HUES48 (cell line): ENCODE measurements around the gene MTA1.
A peak's percentile ranks its signal among the peaks of the same experiment; 100 is the strongest.

Source experiments
- H3K27ac ChIP-seq: one replicate; pipeline ENCODE4 v1.7.0; 2013; ENCODE audit warnings: low read depth, low read length, inconsistent platforms
- H3K27me3 ChIP-seq: 2 replicates; pipeline ENCODE4 v1.6.1; 2013; ENCODE audit warnings: mild to moderate bottlenecking, low read length; ENCODE audit not compliant: control insufficient read depth, insufficient read depth
- H3K36me3 ChIP-seq: 2 replicates; pipeline ENCODE4 v1.6.1; 2013; ENCODE audit warnings: low read length; ENCODE audit not compliant: control insufficient read depth, insufficient read depth
- H3K4me1 ChIP-seq: 2 replicates; pipeline ENCODE4 v1.6.1; 2013; ENCODE audit warnings: mild to moderate bottlenecking, low read length; ENCODE audit not compliant: control insufficient read depth, insufficient read depth
- H3K4me3 ChIP-seq: 2 replicates; pipeline ENCODE4 v1.5.1; 2013; ENCODE audit warnings: mild to moderate bottlenecking, low read depth, low read length
- H3K9ac ChIP-seq: 2 replicates; pipeline ENCODE4 v1.6.1; 2013; ENCODE audit warnings: mild to moderate bottlenecking, low read depth, low read length, moderate library complexity
- H3K9me3 ChIP-seq: 2 replicates; pipeline ENCODE4 v1.6.1; 2013; ENCODE audit warnings: low read length; ENCODE audit not compliant: control insufficient read depth, insufficient read depth

MTA1 gene

DNA sequence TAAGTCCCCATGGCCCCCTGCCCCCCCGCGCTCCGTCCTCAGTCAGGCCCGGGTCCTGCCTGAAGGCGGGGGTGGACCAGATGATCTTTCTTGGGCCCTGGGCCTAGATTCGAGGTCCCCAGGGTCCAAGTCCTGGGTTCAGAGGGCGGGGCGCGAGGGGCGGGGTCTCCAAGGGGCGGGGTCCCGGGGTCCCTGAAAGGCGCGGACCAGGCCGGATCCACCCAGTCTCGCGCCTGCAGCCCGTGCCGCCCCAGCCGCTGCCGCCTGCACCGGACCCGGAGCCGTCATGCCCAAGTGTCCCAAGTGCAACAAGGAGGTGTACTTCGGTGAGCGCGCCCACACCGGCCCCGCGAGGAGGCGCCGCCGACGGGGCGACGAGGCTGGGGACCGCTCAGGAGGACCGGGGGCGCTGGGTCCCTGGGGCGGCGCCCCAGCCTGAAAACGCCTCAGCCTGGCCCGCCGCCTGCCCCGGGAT lies 67.4 kb downstream of the MTA1 start:
- H3K27me3 ChIP-seq, result peaks cover 71% of the 10 kb centered on the region
- peak overlapping the region; percentile 41 for H3K4me3 ChIP-seq
- no peak overlapping the region for H3K9ac ChIP-seq

DNA sequence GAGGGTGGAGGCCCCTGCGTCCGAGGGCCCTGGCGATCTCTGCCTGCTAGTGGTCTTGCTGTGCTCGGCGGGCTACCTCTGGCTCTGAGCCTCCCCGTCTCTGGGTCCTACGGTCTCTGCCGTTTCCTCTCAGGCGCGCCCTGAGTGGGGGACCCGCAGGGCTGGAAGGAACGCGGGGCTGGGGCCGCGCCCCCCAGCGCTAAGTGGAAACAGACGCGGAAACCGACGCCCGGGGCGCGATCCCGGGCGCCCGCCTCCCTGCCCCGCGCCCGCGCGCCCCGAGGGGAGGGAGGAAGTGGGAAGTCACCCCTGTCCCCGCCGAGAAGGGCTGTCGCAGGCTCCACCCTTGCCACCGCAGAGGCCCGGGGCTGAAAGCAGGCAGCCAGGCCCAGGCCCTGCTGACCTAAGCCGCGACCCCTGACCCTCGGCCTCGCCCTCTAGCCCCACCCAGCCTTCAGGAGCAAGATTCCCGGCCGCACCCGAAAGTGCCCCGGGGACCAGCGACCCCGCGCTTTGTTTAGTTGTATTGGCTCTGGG lies 67.9 kb downstream of the MTA1 start:
- Histone ChIP-seq H3K4me3 (peak overlapping the region; percentile 41), H3K36me3 (no peaks in the 10 kb centered on the region), H3K27me3 (peaks cover 66% of the 10 kb centered on the region), H3K9ac (no peak overlapping the region), H3K27ac (no peak overlapping the region), H3K4me1 (no peaks in the 10 kb centered on the region; the same call in 1 of the 2 replicates), H3K9me3 (peaks cover 3% of the 10 kb centered on the region; the same call in 1 of the 2 replicates)

More for the DNA sequence above, 67.4 kb downstream of the MTA1 start:
- Histone ChIP-seq H3K4me1 (peaks cover 4% of the 10 kb centered on the region), H3K27ac (no peak overlapping the region), H3K9me3 (peaks cover 3% of the 10 kb centered on the region; the same call in 1 of the 2 replicates), H3K36me3 (no peaks in the 10 kb centered on the region)

DNA sequence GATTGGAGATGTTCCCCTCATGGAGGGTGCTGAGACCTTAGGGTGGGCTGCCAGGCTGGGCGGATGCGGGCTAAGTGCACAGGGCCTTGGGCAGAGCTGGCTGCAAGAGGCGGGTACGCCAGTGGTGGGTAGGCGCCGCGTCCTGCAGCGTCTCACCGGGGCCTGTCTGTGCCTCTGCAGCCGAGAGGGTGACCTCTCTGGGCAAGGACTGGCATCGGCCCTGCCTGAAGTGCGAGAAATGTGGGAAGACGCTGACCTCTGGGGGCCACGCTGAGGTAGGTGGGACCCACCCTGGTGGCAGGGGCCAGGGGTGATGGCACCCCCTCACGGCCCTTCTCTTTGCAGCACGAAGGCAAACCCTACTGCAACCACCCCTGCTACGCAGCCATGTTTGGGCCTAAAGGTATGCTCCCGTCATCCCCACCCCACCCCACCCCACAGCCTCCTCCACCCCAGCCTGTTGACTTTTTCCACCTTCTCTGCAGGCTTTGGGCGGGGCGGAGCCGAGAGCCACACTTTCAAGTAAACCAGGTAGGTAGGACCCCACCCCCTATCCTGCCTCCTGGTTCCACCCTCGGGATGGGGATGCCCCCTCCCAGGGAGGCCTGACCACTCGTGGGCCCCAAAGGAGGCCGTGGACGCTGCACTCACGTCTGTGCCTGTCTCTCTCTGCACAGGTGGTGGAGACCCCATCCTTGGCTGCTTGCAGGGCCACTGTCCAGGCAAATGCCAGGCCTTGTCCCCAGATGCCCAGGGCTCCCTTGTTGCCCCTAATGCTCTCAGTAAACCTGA lies 68.6 kb downstream of the MTA1 start:
- H3K27me3 ChIP-seq, result peaks cover 60% of the 10 kb centered on the region
- H3K9me3 ChIP-seq, result peaks cover 3% of the 10 kb centered on the region; the same call in 1 of the 2 replicates
- H3K27ac ChIP-seq, result no peak overlapping the region
- H3K9ac ChIP-seq, result no peak overlapping the region
- no peak overlapping the region for H3K4me3 ChIP-seq
- H3K36me3 ChIP-seq, result no peaks in the 10 kb centered on the region; the same call in 1 of the 2 replicates
- H3K4me1 ChIP-seq, result no peaks in the 10 kb centered on the region; the same call in 1 of the 2 replicates

DNA sequence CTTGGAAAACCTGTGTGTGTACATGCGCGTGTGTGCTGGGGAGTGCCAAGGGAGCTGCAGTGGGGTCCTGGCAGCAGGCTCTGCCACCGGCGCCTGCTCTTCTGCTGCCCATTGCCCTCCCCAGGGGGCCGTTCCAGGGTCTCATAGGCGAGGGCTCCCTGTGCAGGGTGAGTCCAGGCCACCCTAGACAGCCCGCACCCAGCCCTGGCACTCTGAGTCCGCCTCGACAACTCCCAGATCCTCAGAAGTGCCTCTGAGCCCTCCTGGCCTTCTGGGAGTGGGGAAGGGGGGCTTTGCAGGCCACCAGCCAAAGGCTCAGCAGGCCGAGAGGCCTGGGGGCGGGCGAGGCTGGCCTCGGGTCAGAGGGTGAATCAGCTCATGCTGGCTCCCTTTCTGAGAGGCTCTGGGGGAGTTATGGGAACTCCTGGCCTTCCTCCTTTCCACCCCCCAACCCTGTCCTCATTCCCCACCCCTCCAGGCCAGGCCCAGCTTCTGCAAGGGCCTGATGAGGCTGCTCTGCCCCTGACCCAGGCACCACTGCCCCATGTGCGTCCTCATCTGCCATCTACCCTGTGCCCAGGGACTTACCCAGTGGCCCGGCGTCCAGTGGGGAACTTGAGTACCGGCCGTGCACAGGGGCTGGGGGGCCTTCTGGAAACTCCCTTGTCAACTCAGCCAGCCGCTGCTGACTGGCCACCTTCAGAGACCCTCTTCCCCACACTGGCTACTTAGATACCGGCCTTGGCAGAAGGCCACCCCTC lies 69.3 kb downstream of the MTA1 start:
- Histone ChIP-seq H3K27me3 (peaks cover 60% of the 10 kb centered on the region), H3K36me3 (no peaks in the 10 kb centered on the region; the same call in 1 of the 2 replicates), H3K4me1 (no peaks in the 10 kb centered on the region; the same call in 1 of the 2 replicates), H3K27ac (peak overlapping the region; percentile 28), H3K4me3 (no peak overlapping the region), H3K9ac (no peak overlapping the region), H3K9me3 (peaks cover 3% of the 10 kb centered on the region; the same call in 1 of the 2 replicates)

DNA sequence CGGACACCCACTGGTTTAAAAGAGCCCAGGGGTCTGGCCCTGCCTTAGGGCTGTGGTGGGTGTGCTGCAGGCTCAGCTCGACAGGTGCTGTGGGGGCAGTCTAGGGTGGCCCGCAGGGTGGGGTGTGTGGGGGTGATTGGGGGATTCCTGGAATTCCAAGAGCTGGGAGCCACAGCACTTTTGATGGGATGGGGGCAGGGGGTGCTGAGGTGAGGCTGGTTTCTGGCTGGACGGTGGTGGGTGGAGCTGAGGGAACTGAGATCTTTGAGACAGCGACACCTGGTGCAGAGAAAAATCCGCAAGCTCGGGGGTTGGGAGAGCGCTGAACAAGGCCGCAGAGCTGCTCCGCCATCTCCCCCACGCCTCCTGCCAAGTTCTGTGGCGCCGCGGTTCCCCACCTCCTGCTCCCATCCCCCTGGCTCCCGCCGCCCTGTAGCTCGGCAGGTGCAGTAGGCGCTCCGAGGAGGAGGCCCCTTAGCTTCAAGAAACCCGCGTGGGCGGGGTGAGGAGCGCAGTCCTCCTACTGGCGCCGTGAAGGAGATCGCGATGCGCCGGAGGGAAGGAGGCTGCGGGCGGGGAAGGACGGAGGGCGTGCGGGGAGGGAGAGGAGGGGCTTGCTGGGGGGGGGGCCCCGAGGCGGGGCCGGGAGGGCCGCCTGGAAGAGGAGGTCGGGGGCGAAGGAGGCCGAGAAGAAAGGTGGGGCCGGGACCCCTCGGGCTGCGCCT lies 70.1 kb downstream of the MTA1 start:
- Histone ChIP-seq H3K9ac (no peak overlapping the region), H3K4me1 (no peaks in the 10 kb centered on the region; the same call in 1 of the 2 replicates), H3K27me3 (peaks cover 55% of the 10 kb centered on the region), H3K4me3 (peak overlapping the region; percentile 63), H3K27ac (peak overlapping the region; percentile 28), H3K36me3 (no peaks in the 10 kb centered on the region; the same call in 1 of the 2 replicates), H3K9me3 (peaks cover 3% of the 10 kb centered on the region; the same call in 1 of the 2 replicates)

DNA sequence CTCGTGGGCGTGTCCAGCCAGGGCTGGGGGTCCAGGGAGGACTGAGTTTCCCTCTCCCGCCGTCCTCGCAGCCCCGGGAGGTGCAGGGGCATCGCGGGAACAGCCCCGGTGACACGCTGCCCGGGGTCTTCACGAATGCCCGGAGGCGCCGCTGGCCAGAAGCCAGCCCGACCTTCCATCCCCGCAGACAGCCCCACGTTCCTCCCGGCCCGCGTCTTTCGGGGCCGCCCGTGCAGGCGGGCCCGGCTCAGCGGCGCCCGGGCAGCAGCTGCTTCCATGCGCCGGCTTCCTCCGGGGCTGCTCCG lies 70.6 kb downstream of the MTA1 start:
- H3K4me3 ChIP-seq, result peak overlapping the region; percentile 63
- H3K9me3 ChIP-seq, result peaks cover 3% of the 10 kb centered on the region; the same call in 1 of the 2 replicates
- no peaks in the 10 kb centered on the region; the same call in 1 of the 2 replicates for H3K4me1 ChIP-seq
- peaks cover 50% of the 10 kb centered on the region for H3K27me3 ChIP-seq
- peak overlapping the region; percentile 68 for H3K27ac ChIP-seq
- H3K9ac ChIP-seq, result no peak overlapping the region
- H3K36me3 ChIP-seq, result no peaks in the 10 kb centered on the region; the same call in 1 of the 2 replicates

DNA sequence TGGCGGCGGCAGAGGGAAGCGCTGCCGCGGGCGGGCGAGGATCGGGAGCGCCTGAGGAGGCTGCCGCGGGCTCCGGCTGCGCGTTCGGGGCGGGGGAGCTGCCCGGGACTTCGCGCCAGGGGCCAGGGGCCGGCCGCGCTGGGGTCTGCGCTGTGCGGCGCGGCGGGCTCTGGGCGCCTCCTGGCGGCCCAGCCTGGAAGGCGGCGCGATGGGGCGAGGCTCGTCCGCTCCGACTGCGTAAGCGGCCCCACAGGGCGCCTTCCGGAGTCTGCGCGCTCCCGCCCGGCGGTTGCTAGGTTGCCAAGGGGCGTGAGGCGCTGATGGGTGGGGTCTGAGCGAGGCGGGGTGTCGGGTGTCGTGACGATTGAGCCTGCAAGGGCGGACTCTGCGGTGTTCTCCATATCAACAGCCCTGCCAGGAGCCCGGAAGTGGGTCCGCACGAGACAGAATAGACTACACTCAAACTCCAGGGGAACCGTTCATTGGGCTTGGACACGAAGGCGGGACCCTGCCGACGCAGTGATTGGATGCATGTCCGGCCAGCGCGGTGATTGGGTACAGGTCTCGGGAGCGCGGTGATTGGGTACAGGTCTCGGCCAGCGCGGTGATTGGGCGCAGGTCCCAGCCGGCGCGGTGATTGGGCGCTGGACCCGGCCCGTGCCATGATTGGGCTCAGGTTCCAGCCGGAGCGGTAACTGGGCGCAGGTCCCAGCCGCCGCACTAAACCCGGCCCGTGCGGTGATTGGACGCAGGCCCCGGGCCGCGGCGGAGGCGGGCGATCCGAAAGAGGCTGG lies 71.1 kb downstream of the MTA1 start, which contains the start of gene TEDC1:
TEDC1 (plus strand) TSS at position 675 of the 794 bp plus-strand sequence. CDS start 130 bp downstream, outside the sequence.
- H3K9me3 ChIP-seq, result peaks cover 3% of the 10 kb centered on the region; the same call in 1 of the 2 replicates
- peak within 1 kb of the TSS; percentile 81 for H3K4me3 ChIP-seq
- peak within 1 kb of the TSS; percentile 87 for H3K27ac ChIP-seq
- H3K27me3 ChIP-seq, result peaks cover 44% of the 10 kb centered on the region
- no peaks in the 10 kb centered on the region; the same call in 1 of the 2 replicates for H3K36me3 ChIP-seq
- no peaks in the 10 kb centered on the region; the same call in 1 of the 2 replicates for H3K4me1 ChIP-seq
- peak within 1 kb of the TSS; percentile 35; the same call in 1 of the 2 replicates for H3K9ac ChIP-seq

DNA sequence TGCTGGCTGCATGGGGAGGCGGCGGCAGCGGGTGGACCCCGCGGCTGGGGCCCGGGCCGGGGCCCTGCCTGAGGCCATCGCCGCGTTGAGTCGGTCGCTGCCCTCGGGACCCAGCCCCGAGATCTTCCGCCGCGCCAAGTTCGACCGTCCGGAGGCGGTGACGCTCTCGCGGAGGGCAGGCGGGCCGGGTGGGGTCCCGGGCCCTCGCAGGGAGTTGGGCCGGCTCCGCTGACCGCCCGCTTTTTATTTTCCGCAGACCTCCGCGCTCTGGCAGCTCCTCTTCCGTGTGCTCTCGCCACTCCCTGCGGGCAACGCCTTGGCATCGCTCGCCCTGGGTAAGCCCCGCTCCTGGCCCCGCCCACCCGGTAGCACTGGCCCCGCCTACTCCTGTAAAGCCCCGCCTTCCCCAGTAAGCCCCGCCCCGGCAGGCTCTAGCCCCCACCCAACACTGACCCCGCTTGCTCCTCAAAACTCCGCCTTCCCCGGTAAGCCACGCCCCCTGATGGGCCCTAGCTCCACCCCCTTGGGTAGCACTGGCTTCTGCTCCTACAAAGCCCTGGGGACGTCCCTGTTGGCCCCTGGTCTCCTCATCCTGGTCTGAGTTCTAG lies 71.8 kb downstream of the MTA1 start:
- Histone ChIP-seq H3K27me3 (peaks cover 37% of the 10 kb centered on the region), H3K27ac (peak overlapping the region; percentile 87), H3K36me3 (no peaks in the 10 kb centered on the region; the same call in 1 of the 2 replicates), H3K9ac (peak overlapping the region; percentile 35; the same call in 1 of the 2 replicates), H3K4me1 (no peaks in the 10 kb centered on the region; the same call in 1 of the 2 replicates), H3K9me3 (peaks cover 3% of the 10 kb centered on the region; the same call in 1 of the 2 replicates), H3K4me3 (peak overlapping the region; percentile 81)
